ENCODE data around the gene TMEM140.
"Not testable (repeated sequence)": the region's sequence is repeated elsewhere in the genome, so short reads cannot be mapped to it uniquely, and the experiment has no call there.

TMEM140 gene

GRCh38 chr7:135207406-135208101, 59.7 kb downstream of the TMEM140 start:
- Histone ChIP-seq H3K36me3 (replicated peaks) (no peaks in the 10 kb centered on the region), H3K27ac (no peak overlapping the region), H3K27me3 (replicated peaks) (no peaks in the 10 kb centered on the region), H3K4me3 (ENCODE audit: low read depth, low read length) (no peak overlapping the region)
- TF ChIP-seq CTCF (IDR thresholded peaks at IDR 0.05; ENCODE audit: low read depth, low read length, missing control alignments): no peak
- DNase-seq: no peak
- in situ Hi-C loops (cut with HindIII; ENCODE audit: low pct_ligation_motif_present, low sequenced_read_pairs): no loop called here

- no peak overlapping the region for H3K4me3 ChIP-seq (ENCODE audit: low read depth, low read length)
- DNase-seq: no peak
- in situ Hi-C loops (cut with HindIII; ENCODE audit: low pct_ligation_motif_present, low sequenced_read_pairs): no loop called here
- no peak for TF ChIP-seq CTCF (IDR thresholded peaks at IDR 0.05; ENCODE audit: low read depth, low read length, missing control alignments)
- no peaks in the 10 kb centered on the region for H3K27me3 ChIP-seq (replicated peaks)
- no peaks in the 10 kb centered on the region for H3K36me3 ChIP-seq (replicated peaks)
- H3K27ac ChIP-seq: no peak overlapping the region
Observed at GRCh38 chr7:135208102-135208793, 60.4 kb downstream of the TMEM140 start.

GRCh38 chr7:135209225-135209834, 61.5 kb downstream of the TMEM140 start:
- no peaks in the 10 kb centered on the region for H3K27me3 ChIP-seq (replicated peaks)
- no peak for DNase-seq
- H3K36me3 ChIP-seq (replicated peaks): no peaks in the 10 kb centered on the region
- no peak overlapping the region for H3K4me3 ChIP-seq (ENCODE audit: low read depth, low read length)
- no peak for TF ChIP-seq CTCF (IDR thresholded peaks at IDR 0.05; ENCODE audit: low read depth, low read length, missing control alignments)
- no peak overlapping the region for H3K27ac ChIP-seq
- in situ Hi-C loops (cut with HindIII; ENCODE audit: low pct_ligation_motif_present, low sequenced_read_pairs): no loop called here

GRCh38 chr7:135210888-135211178, 63.0 kb downstream of the TMEM140 start:
- Histone ChIP-seq H3K4me3 (ENCODE audit: low read depth, low read length) (peak overlapping the region; percentile 89), H3K27me3 (replicated peaks) (no peaks in the 10 kb centered on the region), H3K27ac (peak overlapping the region; percentile 23), H3K36me3 (replicated peaks) (no peaks in the 10 kb centered on the region)
- TF ChIP-seq CTCF (IDR thresholded peaks at IDR 0.05; ENCODE audit: low read depth, low read length, missing control alignments): no peak
- no peak for DNase-seq
- in situ Hi-C loops (cut with HindIII; ENCODE audit: low pct_ligation_motif_present, low sequenced_read_pairs): no loop called here

GRCh38 chr7:135211179-135211945, 63.5 kb downstream of the TMEM140 start, which contains the start of gene WDR91:
TSS of gene WDR91 (minus strand) at chr7:135211526. CDS start at chr7:135211502, 24 bp downstream.
- H3K36me3 ChIP-seq (replicated peaks): no peaks in the 10 kb centered on the region
- DNase-seq: peak; percentile 90
- peak within 1 kb of the TSS; percentile 30 for H3K27ac ChIP-seq
- peak; percentile 7 for TF ChIP-seq CTCF (IDR thresholded peaks at IDR 0.05; ENCODE audit: low read depth, low read length, missing control alignments)
- H3K27me3 ChIP-seq (replicated peaks): no peaks in the 10 kb centered on the region
- peak within 1 kb of the TSS; percentile 89 for H3K4me3 ChIP-seq (ENCODE audit: low read depth, low read length)
- in situ Hi-C loops (cut with HindIII; ENCODE audit: low pct_ligation_motif_present, low sequenced_read_pairs): no loop called here

- Histone ChIP-seq H3K27ac (peak overlapping the region; percentile 30), H3K4me3 (ENCODE audit: low read depth, low read length) (peak overlapping the region; percentile 80)
- DNase-seq; H3K27me3 ChIP-seq (replicated peaks); H3K36me3 ChIP-seq (replicated peaks); in situ Hi-C loops (cut with HindIII; ENCODE audit: low pct_ligation_motif_present, low sequenced_read_pairs): not testable (repeated sequence)
Observed at GRCh38 chr7:135211946-135212685, 64.2 kb downstream of the TMEM140 start.

All from brain microvascular endothelial cell (primary cell).